H1 (cell line): ENCODE results near the gene TRIM75. TPM values are rescaled to one million over a fixed set of nuclear protein-coding genes. Genes with fewer than 3 reads are reported as not detected.

Source experiments
- CTCF ChIA-PET: fragments of 300-600 bp; sonication (Branson Sonifier 250); formaldehyde crosslinking; loops from one replicate; lab custom pipeline; 2021; ENCODE audit not compliant: partially characterized antibody; lab: Charles Lee
- POLR2A ChIA-PET: fragments of 300-600 bp; sonication (Branson Sonifier 250); formaldehyde crosslinking; loops from one replicate; lab custom pipeline; 2021; ENCODE audit warnings: inconsistent platforms; ENCODE audit not compliant: partially characterized antibody; lab: Charles Lee
- DNase-seq, 2 experiments: peaks; one replicate each; pipeline versions ENCODE4 v3.0.0 to v3.0.0-alpha.2; 2010 to 2022; ENCODE audit warnings: low spot score in 2 of 2, low read depth in 1 of 2, mixed read lengths in 1 of 2
- FAIRE-seq: peaks from 2 replicates; lab custom pipeline; 2011; peaks lifted over from hg19 to GRCh38; lab: Jason Lieb, UNC
- H2AFZ ChIP-seq: 2 replicates; pipeline ENCODE4 v1.8.1; 2012; ENCODE audit warnings: low read length, inconsistent platforms
- H2AK5ac ChIP-seq: 2 replicates; pipeline ENCODE4 v1.6.1; 2013; ENCODE audit warnings: low read depth, low read length
- H2BK120ac ChIP-seq: replicated peaks from 2 replicates; pipeline ENCODE3; 2013; ENCODE audit warnings: low read depth, low read length, inconsistent platforms
- H2BK12ac ChIP-seq: 2 replicates; pipeline ENCODE4 v1.6.1; 2013; ENCODE audit warnings: low read depth, low read length
- H2BK15ac ChIP-seq: 2 replicates; pipeline ENCODE4 v1.6.1; 2013; ENCODE audit warnings: low read length
- H2BK20ac ChIP-seq: 2 replicates; pipeline ENCODE4 v1.6.1; 2013; ENCODE audit warnings: low read length
- H2BK5ac ChIP-seq: 2 replicates; pipeline ENCODE4 v1.6.1; 2013; ENCODE audit warnings: low read depth, low read length
- H3K14ac ChIP-seq: 2 replicates; pipeline ENCODE4 v1.6.1; 2013; ENCODE audit warnings: inconsistent platforms; ENCODE audit not compliant: insufficient read length
- H3K18ac ChIP-seq: 2 replicates; pipeline ENCODE4 v1.6.1; 2013; ENCODE audit warnings: low read length; ENCODE audit errors: extremely low read depth
- H3K23ac ChIP-seq: 2 replicates; pipeline ENCODE4 v1.6.1; 2013; ENCODE audit warnings: inconsistent platforms; ENCODE audit not compliant: insufficient read length
- H3K23me2 ChIP-seq: 2 replicates; pipeline ENCODE4 v1.6.1; 2013; ENCODE audit warnings: low read depth, low read length
- H3K27ac ChIP-seq: 2 replicates; pipeline ENCODE4 v1.6.1; 2011; ENCODE audit warnings: low read depth, low read length, inconsistent platforms
- H3K27me3 ChIP-seq, 4 experiments: replicated peaks in 1 of 4; 1 replicate in 1 of 4; 2 replicates in 3 of 4; pipeline versions ENCODE4 v1.6.1 to v1.8.1; 2011 to 2013; ENCODE audit warnings: low read length in 3 of 4, mild to moderate bottlenecking in 3 of 4, inconsistent platforms in 2 of 4, mixed read lengths in 2 of 4, moderate library complexity in 1 of 4; ENCODE audit not compliant: control insufficient read depth in 3 of 4, insufficient read depth in 3 of 4; ENCODE audit errors: extremely low read depth in 1 of 4
- H3K36me3 ChIP-seq, 4 experiments: 2 replicates each; pipeline versions ENCODE4 v1.6.1 to v1.8.1; 2011 to 2013; ENCODE audit warnings: mild to moderate bottlenecking in 4 of 4, low read length in 3 of 4, moderate library complexity in 2 of 4, control low read depth in 1 of 4, inconsistent platforms in 1 of 4; ENCODE audit not compliant: insufficient read depth in 4 of 4, control insufficient read depth in 2 of 4
- H3K4ac ChIP-seq: replicated peaks from 2 replicates; pipeline ENCODE3; 2013; ENCODE audit warnings: low read length, low read depth, mixed read lengths, inconsistent platforms; ENCODE audit not compliant: insufficient read length
- H3K4me1 ChIP-seq, 4 experiments: replicated peaks in 1 of 4; 1 replicate in 1 of 4; 2 replicates in 3 of 4; pipeline versions ENCODE4 v1.6.1 to v1.8.1; 2011 to 2013; ENCODE audit warnings: low read length in 3 of 4, inconsistent platforms in 2 of 4, mixed read lengths in 1 of 4; ENCODE audit not compliant: insufficient read depth in 4 of 4, control insufficient read depth in 3 of 4
- H3K4me2 ChIP-seq, 2 experiments: 2 replicates each; pipeline versions ENCODE4 v1.6.1 to v1.8.1; 2011 to 2013; ENCODE audit warnings: low read depth in 2 of 2, low read length in 2 of 2, control low read depth in 1 of 2, inconsistent platforms in 1 of 2, mild to moderate bottlenecking in 1 of 2; ENCODE audit not compliant: insufficient read depth in 1 of 2
- H3K4me3 ChIP-seq, 4 experiments: fragments of 200-600, 300-600 bp in 1 of 4; sonication (generic), shearing (Covaris generic), sonication (Bioruptor Twin) in 1 of 4; 2 replicates each; pipeline versions ENCODE4 v1.5.1 to v1.8.1; 2011 to 2016; ENCODE audit warnings: low read length in 4 of 4, low read depth in 3 of 4, control low read depth in 2 of 4, inconsistent platforms in 2 of 4, mild to moderate bottlenecking in 2 of 4, mixed read lengths in 1 of 4, moderate library complexity in 1 of 4; ENCODE audit not compliant: insufficient read depth in 2 of 4; ENCODE audit errors: extremely low read depth in 1 of 4
- H3K56ac ChIP-seq: replicated peaks from 2 replicates; pipeline ENCODE3; 2013; ENCODE audit warnings: low read depth, mild to moderate bottlenecking, mixed read lengths, low read length, inconsistent platforms; ENCODE audit not compliant: insufficient read length
- H3K79me1 ChIP-seq: 2 replicates; pipeline ENCODE4 v1.6.1; 2013; ENCODE audit warnings: low read depth, low read length, control low read depth
- H3K79me2 ChIP-seq, 2 experiments: 2 replicates each; pipeline versions ENCODE4 v1.6.1 to v1.8.1; 2012 to 2013; ENCODE audit warnings: low read length in 2 of 2, mild to moderate bottlenecking in 2 of 2, inconsistent platforms in 1 of 2; ENCODE audit not compliant: insufficient read depth in 2 of 2, control insufficient read depth in 1 of 2
- H3K9ac ChIP-seq, 4 experiments: replicated peaks in 1 of 4; 1 replicate in 1 of 4; 2 replicates in 3 of 4; pipeline versions ENCODE4 v1.6.1 to v1.8.1; 2011 to 2013; ENCODE audit warnings: low read depth in 3 of 4, low read length in 3 of 4, control low read depth in 2 of 4, mild to moderate bottlenecking in 2 of 4, moderate library complexity in 2 of 4, inconsistent platforms in 1 of 4; ENCODE audit errors: extremely low read depth in 1 of 4
- H3K9me3 ChIP-seq, 2 experiments: 2 replicates each; pipeline versions ENCODE4 v1.6.1 to v1.8.1; 2012 to 2013; ENCODE audit warnings: mild to moderate bottlenecking in 2 of 2, moderate library complexity in 2 of 2, control low read depth in 1 of 2, inconsistent platforms in 1 of 2, low read depth in 1 of 2, low read length in 1 of 2, mixed read lengths in 1 of 2; ENCODE audit not compliant: insufficient read depth in 2 of 2
- H4K20me1 ChIP-seq, 2 experiments: replicated peaks in 1 of 2; 2 replicates each; pipeline versions ENCODE3 to v1.8.1; 2011 to 2013; ENCODE audit warnings: inconsistent platforms in 2 of 2, low read length in 2 of 2, mild to moderate bottlenecking in 1 of 2; ENCODE audit not compliant: insufficient read depth in 2 of 2, control insufficient read depth in 1 of 2
- H4K5ac ChIP-seq: 2 replicates; pipeline ENCODE4 v1.6.1; 2013; ENCODE audit warnings: low read length, low read depth, mixed read lengths, inconsistent platforms; ENCODE audit not compliant: insufficient read length
- H4K8ac ChIP-seq: 2 replicates; pipeline ENCODE4 v1.8.0; 2013; ENCODE audit warnings: mild to moderate bottlenecking, moderate library complexity, low read length, inconsistent platforms; ENCODE audit not compliant: insufficient read depth; ENCODE audit errors: extremely low read depth
- H4K91ac ChIP-seq: replicated peaks from 2 replicates; pipeline ENCODE3; 2013; ENCODE audit warnings: low read length, mixed read lengths, inconsistent platforms; ENCODE audit not compliant: insufficient read length
- BCL11A ChIP-seq, 2 experiments: IDR thresholded peaks; one replicate each; pipeline ENCODE4 v1.6.1; 2011; ENCODE audit warnings: low read depth in 2 of 2, low read length in 2 of 2, mild to moderate bottlenecking in 2 of 2
- GABPA ChIP-seq: IDR thresholded peaks from 2 replicates; pipeline ENCODE4 v1.6.1; 2011; ENCODE audit warnings: mild to moderate bottlenecking, low read length, moderate library complexity, borderline replicate concordance; ENCODE audit not compliant: insufficient read depth
- HDAC2 ChIP-seq, 2 experiments: fragments of 300-600 bp in 1 of 2; sonication (generic) in 1 of 2; IDR thresholded peaks; 2 replicates each; pipeline ENCODE4 v1.6.1; 2011 to 2012; ENCODE audit warnings: low read depth in 2 of 2, low read length in 2 of 2, mild to moderate bottlenecking in 2 of 2, moderate library complexity in 2 of 2, borderline replicate concordance in 1 of 2, inconsistent platforms in 1 of 2
- KDM4A ChIP-seq: IDR thresholded peaks from one replicate; pipeline ENCODE4 v1.7.1; 2012; ENCODE audit warnings: low read depth, mild to moderate bottlenecking, moderate library complexity, low read length, inconsistent platforms; ENCODE audit not compliant: severe bottlenecking
- POLR2A ChIP-seq, 2 experiments: IDR thresholded peaks; 1 replicate in 1 of 2; 2 replicates in 1 of 2; pipeline ENCODE4 v1.6.1; 2011; ENCODE audit warnings: low read depth in 2 of 2, low read length in 2 of 2, mild to moderate bottlenecking in 2 of 2; ENCODE audit errors: control extremely low read depth in 1 of 2
- POU5F1 ChIP-seq: IDR thresholded peaks from 2 replicates; pipeline ENCODE4 v1.6.1; 2011; ENCODE audit warnings: low read depth, mild to moderate bottlenecking, low read length, moderate library complexity
- RFX5 ChIP-seq: IDR thresholded peaks from 2 replicates; pipeline ENCODE4 v1.6.1; 2011; ENCODE audit warnings: low read depth, low read length, improper control_type of control experiment, borderline replicate concordance
- RNF2 ChIP-seq: fragments of 200-900, 300-1000 bp; sonication (generic); IDR thresholded peaks from 2 replicates; pipeline ENCODE4 v1.7.1; 2016; ENCODE audit warnings: borderline replicate concordance, low read depth, mild to moderate bottlenecking, antibody characterized with exemption, low read length; ENCODE audit not compliant: poor library complexity, severe bottlenecking; ENCODE audit errors: missing control alignments
- RXRA ChIP-seq: IDR thresholded peaks from 2 replicates; pipeline ENCODE4 v1.6.1; 2011; ENCODE audit warnings: low read depth, mild to moderate bottlenecking, low read length, moderate library complexity; ENCODE audit not compliant: insufficient read depth
- SP1 ChIP-seq: IDR thresholded peaks from 2 replicates; pipeline ENCODE4 v1.6.1; 2011; ENCODE audit warnings: low read depth, low read length
- SRF ChIP-seq: IDR thresholded peaks from 2 replicates; pipeline ENCODE4 v1.6.1; 2011; ENCODE audit warnings: mild to moderate bottlenecking, low read depth, low read length, moderate library complexity
- TCF12 ChIP-seq: IDR thresholded peaks from 2 replicates; pipeline ENCODE4 v1.6.1; 2011; ENCODE audit warnings: low read depth, mild to moderate bottlenecking, low read length
- TEAD4 ChIP-seq: IDR thresholded peaks from 2 replicates; pipeline ENCODE4 v1.6.1; 2012; ENCODE audit warnings: low read depth, low read length, inconsistent platforms, mixed read lengths
- WGBS, 2 experiments: shearing (Covaris generic) in 1 of 2; methylation state at CpG; one replicate each; pipeline versions ENCODE4 v1.1.6 to v1.1.7; 2013 to 2015; ENCODE audit warnings: low lambda C conversion rate in 2 of 2, mixed read lengths in 2 of 2, inconsistent platforms in 1 of 2, low coverage in 1 of 2, missing lambda C conversion rate in 1 of 2; ENCODE audit not compliant: insufficient replicate concordance in 2 of 2, insufficient coverage in 1 of 2, insufficient read length in 1 of 2; ENCODE audit errors: extremely low coverage in 1 of 2, missing lambda C conversion rate in 1 of 2; 5-methylcytosine and 5-hydroxymethylcytosine counted together
- polyA plus RNA-seq, 7 experiments: library from polyadenylated mRNA; depleted of rRNA in 3 of 7; stranded (reverse) in 5 of 7; unstranded in 2 of 7; fragments of >200 nt in 5 of 7; fragments of 200-250 nt in 2 of 7; gene quantifications; 1 replicate in 5 of 7; 2 replicates in 1 of 7; 4 replicates in 1 of 7; pipeline versions ENCODE4 v1.2.1 to v1.2.3, GENCODE V29; 2011 to 2013; ENCODE audit warnings: missing spikeins in 2 of 7, mixed read lengths in 2 of 7
- total RNA-seq: library from RNA; stranded (reverse); fragmentation: NEBNext Ultra II Directional; extraction: Animal tissue kit (Norgen Biotek cat#: 25700); gene quantifications from 2 replicates; pipeline ENCODE4 v1.2.1, GENCODE V29; 2021
- TF ChIP-seq, protein P1 (sequence below): IDR thresholded peaks from 2 replicates; pipeline ENCODE4 v1.6.1; 2012; ENCODE audit warnings: inconsistent platforms

Gene TRIM75
- total and polyA plus RNA-seq, 2 of the 8 experiments (the other 6 are each of a cell fraction or from before 2014, with no cell fraction given) = not detected

GRCh38 chr4:165070560-165070959 lies 16.9 kb downstream of the TRIM75 start:
- Histone ChIP-seq H3K18ac (no peak overlapping the region), H3K23ac (no peak overlapping the region), H3K4me1 (no peaks in the 10 kb centered on the region), H2BK5ac (no peak overlapping the region), H4K20me1 (no peaks in the 10 kb centered on the region), H3K79me2 (no peaks in the 10 kb centered on the region), H2BK12ac (no peak overlapping the region), H3K36me3 (no peaks in the 10 kb centered on the region), H2AFZ (no peak overlapping the region), H3K79me1 (no peaks in the 10 kb centered on the region), H3K4me3 (no peak overlapping the region), H2AK5ac (no peak overlapping the region), H2BK120ac (no peak overlapping the region), H4K8ac (no peak overlapping the region), H3K4me2 (no peak overlapping the region), H3K9me3 (no peaks in the 10 kb centered on the region), H4K91ac (no peak overlapping the region), H3K27ac (no peak overlapping the region), H3K14ac (no peak overlapping the region), H2BK20ac (no peak overlapping the region), H4K5ac (no peak overlapping the region), H3K27me3 (no peaks in the 10 kb centered on the region), H3K9ac (no peak overlapping the region), H3K56ac (no peak overlapping the region), H3K4ac (no peak overlapping the region), H3K23me2 (no peaks in the 10 kb centered on the region), H2BK15ac (no peak overlapping the region)
- WGBS, 2 experiments = 87% methylated on average over 1 of the region's 1 CpG; no CpG with 5 or more reads in 1 of the 2 experiments
- POLR2A ChIA-PET = interaction anchor here (0.6 kb wide), 1 partner anchor 25 kb away, joined by 3 read pairs; no protein-coding TSS in a partner anchor
- FAIRE-seq (no peak), DNase-seq (no peak)
- CTCF ChIA-PET = interaction anchor here (1.0 kb wide), 1 partner anchor 17 kb away, joined by 4 read pairs; no protein-coding TSS in a partner anchor
- TF ChIP-seq RNF2 (no peak), POLR2A (IDR thresholded peaks at IDR 0.05; ENCODE audit: control extremely low read depth in 1 of 2, low read depth in 2 of 2, low read length in 2 of 2) (no peak), HDAC2 (IDR thresholded peaks at IDR 0.05; ENCODE audit: borderline replicate concordance in 1 of 2, low read depth in 2 of 2, low read length in 2 of 2) (no peak), TEAD4 (no peak), SP1 (no peak), BCL11A (IDR thresholded peaks at IDR 0.05; ENCODE audit: low read depth in 2 of 2, low read length in 2 of 2) (no peak), GABPA (no peak), RFX5 (no peak), KDM4A (no peak), POU5F1 (no peak), SRF (no peak), TCF12 (no peak), RXRA (no peak)
- TF ChIP-seq, protein P1, sequence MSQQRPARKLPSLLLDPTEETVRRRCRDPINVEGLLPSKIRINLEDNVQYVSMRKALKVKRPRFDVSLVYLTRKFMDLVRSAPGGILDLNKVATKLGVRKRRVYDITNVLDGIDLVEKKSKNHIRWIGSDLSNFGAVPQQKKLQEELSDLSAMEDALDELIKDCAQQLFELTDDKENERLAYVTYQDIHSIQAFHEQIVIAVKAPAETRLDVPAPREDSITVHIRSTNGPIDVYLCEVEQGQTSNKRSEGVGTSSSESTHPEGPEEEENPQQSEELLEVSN = no peak
